ENCODE measurements around the gene POP4.

POP4 gene

DNA sequence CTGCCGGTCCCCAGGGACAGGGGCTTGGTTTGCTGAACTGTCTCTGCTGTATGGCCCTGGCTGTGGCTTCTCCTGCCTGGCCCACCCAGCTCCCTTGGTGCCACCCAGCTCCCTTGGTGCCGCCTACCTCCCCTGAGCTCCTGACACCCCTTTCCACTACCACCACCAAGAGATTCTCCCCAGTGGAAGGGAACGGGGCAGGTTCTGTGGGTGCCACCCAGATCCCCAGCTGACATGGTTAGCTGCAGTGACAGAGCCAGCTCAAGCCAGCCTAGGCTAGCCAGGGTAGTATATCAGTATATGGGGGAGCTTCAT, 28.5 kb upstream of the POP4 start:
- no peak for DNase-seq

DNA sequence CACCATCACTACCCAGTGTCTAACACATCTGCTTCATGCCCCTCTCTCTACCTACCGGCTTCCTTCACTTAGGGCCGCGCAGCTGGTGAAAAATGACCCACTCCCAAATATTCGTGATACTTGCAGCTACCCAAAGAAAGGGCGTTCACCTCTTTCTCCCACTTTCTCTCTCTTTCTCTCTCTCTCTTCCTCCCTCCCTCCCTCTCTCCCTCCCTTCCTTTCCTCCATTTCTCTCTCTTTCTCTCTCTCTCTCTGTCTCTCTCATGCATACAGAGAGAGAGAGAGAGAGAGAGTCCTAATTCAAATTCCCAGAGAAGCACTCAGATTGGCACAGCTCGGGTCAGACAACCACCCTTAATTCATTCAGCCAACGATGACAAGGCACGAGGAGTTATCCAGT, 27.7 kb upstream of the POP4 start:
- no peak for DNase-seq

DNA sequence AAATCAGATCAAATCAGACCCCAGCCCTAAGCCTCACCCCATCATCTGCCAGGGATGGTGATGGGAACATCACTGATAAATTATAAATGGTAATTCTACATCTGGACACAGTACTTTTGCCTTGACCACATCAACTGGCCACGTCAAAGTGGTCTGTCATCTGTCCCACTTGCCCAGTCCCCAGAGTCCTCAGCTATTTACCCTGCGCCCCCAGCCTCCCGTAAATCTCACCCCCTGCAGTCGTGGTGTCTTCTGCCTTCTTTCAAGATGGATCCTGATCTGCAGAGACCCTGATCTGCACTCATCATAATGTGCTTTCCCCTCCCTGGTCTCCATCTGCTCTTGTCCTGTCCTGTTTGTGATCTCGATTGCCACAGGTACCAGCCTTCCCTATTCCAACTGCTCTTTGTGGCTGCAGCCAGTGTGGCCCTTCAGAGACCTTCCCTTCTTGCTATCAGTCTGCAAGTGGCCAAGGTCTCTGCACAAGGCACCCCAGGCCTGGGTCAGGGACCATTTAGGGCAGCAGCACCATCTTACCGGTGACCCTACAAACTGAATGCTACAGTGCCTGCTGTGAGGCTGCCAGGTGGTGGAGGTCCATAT, 26.7 kb upstream of the POP4 start:
- no peak for DNase-seq

DNA sequence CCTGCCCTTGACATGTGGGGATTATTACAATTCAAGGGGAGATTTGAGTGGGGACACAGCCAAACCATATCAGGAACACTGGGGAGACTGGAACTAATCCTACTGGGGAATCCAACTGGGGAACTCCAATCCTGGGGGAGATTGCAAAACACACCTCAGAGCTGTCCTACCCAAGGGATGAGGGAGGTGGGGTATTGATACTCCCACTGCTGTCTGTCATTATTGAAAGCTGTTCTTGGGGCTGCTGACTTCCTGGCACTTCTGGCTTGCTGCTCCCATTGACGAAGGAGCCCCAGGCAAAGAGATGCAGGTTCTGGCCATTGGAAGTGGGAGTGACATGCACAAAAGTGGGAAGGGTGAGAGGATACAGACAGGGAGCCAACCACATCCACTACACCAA, 24.7 kb upstream of the POP4 start:
- DNase-seq: no peak

DNA sequence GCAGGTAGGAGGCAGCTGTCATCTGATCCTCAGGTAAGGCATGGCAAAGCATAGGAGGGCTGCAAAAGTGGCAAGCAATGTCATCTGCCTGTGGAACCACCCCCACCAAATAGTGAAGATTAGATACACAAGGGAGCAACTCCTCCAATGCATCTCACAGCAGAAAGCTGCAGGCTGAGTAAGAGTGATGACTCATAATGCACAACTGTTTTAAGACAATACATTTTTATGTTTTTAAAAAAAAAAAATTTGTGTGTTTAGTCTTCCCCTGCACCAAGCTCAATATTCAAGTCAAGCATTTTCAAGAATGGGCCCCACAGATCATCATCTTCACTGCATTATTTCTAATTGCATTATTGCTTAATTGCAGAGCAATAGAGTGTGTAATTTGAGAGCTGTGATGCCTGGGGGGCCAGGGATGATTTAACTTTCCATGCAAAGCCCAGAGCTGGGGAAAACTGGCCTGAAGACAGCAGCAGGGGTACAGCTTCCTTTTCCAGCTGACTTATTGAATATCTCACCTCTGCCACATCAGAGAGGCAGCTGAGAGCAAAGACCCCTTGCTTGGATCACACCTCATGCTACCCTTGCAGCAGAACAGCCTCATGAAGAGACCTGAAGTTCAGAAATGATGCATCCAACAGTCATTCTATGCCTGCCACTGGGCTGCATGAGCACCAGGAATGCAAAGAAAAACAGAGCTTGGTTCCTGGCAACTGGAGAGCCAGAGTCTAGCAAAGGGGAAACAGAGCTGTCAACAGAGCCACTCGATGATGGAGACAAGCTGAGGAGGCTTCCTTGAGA, 22.7 kb upstream of the POP4 start:
- no peak for DNase-seq

DNA sequence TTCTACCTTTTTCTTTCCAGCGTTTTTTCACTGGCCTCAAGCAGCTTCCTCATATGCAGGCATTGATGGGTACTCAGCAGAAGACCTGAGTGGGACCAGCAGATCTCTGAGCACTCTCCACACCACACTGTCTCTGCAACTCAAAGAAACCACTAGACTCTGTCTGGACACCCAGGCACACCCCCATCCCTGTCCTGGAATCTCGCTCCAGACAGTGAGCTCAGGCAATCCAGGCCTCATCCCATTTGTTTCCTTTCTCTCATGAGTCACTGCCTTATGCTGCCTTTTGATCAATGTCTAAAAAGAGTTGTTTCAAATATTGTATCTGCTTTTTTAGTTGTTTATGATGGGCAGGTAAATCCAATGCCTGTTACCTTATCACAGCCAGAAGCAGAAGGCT, 19.7 kb upstream of the POP4 start:
- no peak for DNase-seq

DNA sequence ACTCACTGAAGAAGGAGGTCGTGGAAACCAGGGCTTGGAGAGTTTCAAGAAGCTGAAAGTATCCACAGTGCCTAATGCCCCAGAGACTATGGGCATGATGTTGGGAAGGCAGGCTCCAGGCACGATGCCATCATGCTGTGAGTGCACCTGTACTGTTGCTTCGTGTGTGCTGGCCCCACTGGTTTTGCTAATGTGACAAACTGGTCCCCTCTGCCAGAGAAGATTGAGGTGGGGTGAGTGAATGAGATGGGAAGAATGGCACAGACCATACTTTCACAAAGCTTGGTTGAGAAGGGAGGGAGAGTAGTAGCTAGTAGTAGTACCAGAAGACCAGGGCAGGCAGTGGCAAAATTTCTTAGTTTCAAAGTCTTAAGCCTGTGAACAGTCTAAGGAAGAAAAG, 19.0 kb upstream of the POP4 start:
- DNase-seq: no peak

DNA sequence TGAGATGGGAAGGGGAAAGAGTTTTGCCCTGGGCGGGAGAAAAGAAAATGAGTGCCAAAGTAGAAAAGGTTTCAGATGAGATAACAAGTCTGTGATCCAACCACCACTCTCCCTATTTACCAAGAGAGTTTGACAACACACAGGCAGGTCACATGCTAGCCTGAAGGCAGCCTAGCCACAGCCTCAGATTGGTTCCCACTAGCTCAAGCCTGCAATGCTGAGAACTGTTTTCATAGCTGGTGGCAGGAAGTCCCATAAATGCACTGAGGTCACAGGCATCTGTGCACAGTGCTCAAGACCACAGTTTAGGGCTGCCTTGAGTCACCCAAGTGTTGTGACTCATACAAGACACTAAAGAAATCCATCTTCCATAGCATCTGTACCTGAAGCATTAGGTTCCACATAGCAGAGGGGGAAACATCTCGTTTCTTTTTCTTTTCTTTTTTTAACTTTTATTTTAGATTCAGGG, 18.5 kb upstream of the POP4 start:
- no peak for DNase-seq

DNA sequence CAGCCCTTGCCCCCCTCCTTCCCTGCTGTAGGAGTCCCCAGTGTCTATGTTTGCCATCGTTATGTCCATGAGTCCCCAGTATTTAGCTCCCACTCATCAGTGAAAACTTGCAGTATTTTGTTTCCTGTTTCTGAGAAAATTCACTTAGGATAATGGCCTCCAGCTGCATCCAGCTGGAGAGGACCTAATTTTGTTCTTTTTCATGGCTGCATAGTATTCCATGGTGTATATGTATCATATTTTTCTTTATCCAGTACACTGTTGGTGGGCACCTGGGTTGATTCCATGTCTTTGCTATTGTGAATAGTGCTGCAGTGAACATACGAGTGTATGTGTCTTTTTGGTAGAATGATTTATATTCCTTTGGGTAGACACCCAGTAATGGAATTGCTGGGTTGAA, 18.0 kb upstream of the POP4 start:
- DNase-seq: no peak

DNA sequence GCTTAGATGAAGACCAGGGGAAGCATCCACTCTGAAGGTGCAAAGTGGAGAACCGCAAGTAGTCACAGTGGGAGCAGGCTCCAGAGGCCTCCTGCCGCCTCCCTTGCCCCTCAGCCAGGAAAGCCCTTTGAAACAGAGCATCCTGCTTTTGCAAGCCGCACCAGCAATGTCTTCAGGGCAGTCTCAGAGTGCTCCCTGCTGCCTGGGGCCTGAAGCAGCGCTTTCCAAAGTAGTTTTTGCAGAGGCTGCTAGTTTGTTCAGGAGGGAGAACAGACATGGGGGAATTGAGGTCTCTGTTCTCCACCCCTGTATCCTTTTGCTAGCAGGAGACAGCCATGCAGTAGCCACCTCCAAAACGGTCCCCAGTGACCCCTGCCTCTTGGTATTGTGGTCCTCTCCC, 15.8 kb upstream of the POP4 start:
- no peak for DNase-seq

DNA sequence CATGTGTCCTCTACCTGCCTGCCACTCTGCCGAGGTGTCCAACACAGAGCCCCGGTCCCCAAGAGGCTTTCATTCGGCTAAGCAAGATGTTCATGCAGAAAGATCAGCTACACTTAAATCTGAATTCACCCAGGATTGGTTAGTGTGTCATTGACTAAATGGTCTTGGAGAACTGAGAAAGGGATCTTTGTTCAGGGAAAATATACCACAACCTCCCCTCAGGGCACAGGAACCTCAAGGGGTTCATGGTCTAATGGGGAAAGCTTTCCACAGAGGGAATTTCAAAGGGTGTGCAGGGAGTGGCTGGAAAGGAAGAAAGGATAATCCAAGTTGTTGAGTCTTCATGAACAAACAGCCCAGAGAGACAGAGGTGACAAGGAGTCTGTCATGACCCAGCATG, 14.4 kb upstream of the POP4 start:
- no peak for DNase-seq

DNA sequence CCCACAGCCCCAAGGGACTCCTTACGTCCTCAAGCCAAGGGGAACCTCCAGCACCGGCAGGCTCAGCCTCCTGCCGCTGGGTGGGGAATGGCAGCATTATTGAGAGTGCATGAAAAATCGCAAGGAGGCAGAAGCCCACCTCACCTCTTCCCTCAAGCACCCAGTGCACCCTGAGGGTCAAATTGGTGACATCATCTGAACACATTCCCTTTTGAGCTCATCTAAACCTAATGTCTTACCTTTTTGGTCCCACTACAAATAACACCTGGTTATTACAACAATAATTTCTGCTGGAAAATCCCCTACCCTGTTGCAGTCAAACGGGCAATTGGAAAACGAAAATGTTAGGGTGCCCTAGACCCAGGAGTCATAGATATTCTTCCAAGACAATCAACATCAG, 12.2 kb upstream of the POP4 start:
- DNase-seq: no peak

DNA sequence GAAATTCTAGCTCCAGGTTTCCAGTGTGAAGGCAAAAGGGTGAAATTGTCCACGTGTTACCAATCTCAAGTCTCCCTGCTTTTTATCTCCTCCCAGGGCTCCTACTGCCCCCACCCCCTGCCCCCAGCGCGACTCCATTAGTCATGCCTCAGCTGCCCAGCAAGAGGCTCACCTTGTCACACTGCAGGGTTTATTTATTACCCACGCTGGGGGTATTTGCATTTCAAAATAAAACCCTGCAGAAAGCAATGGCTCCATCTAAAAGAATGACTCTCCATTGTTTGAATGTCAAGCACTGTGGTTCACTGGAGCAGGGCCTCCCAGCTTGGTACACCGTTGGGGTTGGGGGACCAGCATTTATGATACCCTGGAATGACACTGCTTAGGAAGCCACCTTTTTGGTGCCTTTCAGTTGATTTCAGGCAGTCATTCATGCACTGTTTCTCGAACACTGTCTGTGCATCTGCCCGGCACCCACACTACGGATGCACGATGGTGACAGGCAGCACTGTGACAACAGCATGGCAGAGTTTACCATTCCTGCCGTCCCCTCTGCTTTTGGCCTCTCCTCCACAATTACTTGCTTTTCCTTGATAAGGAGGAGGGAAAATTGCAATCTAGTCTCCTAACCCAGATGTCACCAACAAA, 9.9 kb upstream of the POP4 start:
- no peak for DNase-seq

DNA sequence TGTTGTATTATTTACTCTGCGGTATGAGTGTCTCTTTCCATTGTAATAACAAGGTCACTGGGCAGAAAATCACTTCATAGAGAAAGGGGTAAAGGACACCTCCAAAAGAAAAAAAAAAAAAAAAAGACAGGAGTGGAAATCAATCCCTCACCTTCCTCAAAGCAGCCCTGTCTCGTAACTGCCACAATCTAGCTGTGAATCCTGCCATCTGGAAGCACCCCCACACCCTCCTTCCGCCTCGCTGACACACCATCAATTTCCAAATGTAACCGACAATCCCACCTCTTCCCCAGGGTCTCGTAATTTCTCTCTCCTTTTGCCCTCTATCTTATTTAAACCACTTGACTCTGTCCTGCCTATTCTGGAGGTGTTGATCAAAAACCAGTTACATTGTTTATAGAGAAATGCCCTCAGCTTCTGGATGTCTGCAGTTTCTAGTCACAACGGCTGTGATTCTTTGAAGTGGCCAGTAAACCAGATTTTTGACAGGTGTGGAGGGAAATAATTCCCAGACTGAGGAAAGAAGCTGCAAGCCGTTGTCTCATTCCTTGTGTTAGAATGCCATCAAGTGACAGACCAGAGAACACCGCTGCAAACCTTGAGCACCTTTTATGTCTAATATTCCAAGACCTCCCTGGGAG, 9.1 kb upstream of the POP4 start:
- DNase-seq: peak; percentile 43

DNA sequence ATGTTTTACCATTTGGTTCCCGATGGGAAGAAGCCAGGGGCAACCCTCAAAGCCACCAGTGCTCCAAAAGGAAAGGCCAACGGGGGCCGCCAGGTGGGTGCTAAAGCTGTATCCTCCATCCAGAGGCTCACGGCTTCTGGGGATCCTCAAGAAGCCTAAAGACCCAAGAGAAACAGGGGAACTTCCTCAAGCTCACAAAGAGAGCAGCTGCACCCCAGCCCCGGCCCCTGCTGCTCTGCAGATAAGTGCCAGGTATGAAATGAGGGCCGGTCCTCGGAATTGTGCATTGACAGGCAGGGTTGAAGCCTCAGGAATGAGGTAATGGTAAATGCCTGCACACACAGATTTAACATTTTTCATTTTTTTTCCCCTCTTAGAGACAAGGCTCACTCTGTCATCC, 8.0 kb upstream of the POP4 start:
- no peak for DNase-seq

DNA sequence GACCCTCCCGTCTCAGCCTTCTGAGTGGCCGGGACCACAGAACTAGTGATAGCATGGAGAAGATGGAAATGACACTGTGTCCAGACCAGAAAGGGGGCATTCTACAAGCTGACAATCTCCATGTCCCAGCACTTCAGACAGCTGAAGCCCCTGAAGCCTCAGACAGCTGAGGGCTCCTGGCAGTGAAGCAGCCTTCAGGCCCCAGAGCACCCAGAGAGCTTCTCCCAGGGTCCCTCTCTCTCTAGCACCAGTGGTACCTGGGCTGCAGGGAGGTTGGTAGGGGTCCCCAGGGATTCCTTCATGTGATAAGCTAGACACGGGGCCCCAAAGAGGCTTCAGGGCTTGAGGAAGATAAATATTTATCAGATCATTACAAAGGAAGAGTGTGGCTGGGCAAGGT, 7.6 kb upstream of the POP4 start:
- DNase-seq: no peak

DNA sequence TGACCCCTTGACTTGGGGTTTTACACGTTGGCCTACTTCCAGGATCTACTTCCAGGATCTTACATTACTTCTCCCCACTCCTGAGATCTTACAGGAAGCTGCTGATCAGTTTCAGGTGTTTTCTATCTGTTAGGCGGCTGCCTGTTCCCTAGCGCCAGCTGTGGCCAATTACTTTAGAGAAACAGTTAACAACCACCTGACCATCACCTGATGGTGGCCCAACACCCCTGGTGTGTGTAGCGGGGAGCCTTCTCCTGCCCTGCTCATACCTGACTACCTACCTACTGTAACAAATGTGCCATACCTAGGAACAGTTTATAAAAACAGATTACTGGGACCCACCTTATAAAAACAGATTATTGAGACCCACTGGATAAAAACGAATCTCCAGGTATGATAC, 2.8 kb upstream of the POP4 start:
- no peak for DNase-seq

DNA sequence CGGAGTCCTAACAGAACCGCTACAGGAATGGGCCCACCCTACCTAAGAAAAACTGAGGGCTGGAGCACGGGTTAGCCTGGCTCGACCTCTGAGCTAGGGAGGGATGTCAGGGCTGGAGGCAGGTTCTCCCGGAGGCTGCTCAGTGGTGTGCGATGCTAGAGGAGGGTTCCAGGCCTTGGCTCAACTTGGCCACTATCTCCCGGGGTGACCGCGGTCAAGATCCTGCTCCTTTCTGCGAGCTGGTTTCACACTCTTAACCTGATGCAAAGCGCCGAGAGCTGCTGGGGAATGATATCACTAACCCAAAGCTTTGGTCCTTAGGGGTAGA, 301 bp downstream of the POP4 start:
- DNase-seq: no peak

DNA sequence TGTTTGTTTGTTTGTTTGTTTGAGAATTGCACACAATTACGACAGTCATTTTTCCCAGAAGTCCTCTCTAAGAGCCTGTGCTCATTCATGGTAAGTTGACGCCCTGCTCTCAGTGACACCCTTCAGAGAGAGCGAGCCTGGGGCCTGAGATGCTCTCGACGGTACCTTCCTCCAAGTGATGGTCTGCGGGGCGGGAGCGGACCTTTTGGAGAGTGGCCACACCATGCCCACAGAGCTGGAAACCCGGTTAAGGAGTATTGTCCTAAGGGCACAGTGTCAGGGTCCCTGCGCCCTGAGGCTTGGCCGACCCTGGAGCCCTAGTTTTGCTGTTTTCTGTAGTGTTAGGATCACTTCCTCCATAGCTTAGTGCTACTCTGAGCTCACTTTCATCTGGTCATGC, 3.6 kb downstream of the POP4 start:
- no peak for DNase-seq

DNA sequence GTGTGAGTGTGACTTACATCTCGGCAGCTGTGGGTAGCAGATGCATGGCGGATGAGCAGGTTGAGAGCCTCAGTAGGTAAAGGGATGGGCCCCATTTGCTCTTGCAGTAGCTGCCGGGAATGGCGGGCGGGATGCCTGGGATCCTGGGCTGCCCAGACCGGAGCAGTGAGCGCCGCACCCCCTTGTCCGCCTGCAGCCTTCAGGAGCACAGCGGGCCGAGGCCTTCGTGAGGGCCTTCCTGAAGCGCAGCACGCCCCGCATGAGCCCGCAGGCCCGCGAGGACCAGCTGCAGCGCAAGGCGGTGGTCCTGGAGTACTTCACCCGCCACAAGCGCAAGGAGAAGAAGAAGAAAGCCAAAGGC, 4.1 kb downstream of the POP4 start:
- no peak for DNase-seq

DNA sequence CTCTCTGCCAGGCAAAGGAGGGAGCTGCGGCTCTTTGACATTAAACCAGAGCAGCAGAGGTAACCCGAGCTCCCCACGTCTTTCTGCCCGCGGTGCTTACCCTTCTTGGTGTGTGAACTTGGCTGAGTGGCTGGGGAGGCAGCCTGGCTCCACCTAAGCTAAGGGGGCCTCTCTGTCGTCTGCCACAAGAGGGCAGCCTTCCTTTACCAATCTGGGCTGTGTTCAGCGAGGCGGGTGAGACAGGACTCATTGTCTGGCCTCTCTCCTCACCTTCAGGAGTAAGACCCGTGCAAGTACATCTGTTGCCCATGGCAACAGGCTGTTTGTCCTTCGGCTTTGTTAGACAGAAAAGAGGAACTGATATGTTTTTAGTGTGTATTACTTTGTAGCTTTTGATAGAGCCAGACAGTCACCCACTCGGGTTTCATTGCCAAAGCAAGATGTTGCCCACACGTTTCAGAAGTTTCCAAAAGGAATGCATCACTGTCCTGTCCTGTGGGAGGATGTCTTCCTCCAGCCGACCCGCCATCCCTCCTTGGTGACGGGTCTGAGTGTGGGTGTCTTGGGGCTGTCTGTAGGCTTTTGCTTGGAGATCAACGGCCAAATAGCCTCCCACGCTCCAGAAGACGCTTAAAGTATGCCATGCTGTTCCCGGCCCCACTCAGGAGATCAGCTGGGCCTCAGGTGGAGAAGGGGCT, 4.6 kb downstream of the POP4 start:
- peak; percentile 92 for DNase-seq

DNA sequence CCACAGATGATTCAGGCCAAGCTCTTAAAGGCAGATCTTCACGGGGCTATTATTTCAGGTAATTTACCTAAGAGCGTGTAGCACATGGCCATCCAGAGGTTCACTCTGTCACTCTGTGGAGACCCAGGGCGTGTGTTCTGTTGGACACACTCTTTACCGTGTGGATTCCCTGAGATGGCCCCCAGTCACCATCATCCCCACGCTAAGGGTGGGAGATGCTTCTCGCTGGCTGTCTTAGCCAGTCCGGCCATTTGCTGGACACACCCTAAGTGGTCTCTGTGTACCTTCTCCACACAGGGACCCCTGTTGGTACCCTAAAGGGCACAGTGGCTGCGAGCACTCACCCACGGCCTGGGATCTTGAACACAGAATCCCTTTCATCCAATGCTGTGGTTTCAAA, 6.0 kb downstream of the POP4 start:
- DNase-seq: no peak

DNA sequence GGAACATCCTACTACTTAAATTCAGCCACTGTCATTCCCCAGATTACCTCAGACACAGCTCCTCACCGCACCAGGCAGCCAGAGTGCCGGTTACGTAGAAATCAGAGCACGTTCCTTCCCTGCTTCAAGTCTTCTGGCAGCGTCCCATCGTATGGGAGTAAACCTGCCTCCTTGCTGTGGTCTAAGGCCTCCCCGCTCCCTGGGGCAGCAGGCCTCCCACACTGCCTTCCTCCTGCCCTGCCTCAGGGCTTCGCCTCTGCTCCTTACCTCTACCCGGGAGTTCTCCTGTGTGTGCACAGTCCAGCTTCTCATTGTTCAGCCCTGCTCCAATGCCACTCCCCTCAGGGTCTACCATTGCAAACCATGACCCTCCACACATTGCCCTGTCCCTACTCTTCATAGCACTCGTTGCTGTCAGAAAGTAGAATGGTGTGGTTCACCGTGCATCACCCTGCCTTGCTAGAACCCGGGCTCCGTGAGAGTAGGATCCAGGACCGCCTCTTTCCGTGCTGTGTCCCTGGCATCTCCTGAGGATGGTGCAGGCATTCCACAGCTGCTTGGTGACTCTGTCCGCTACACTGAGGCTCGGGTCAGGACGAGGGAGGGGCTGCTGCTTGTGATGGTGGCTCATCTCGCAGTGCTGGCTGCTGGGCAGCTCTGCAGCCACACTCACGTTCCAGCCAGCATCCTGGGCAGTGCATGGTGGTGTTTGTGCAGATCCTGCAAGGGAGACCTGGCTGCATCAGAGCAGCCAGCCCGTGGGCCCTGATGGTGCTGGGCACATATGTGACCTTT, 6.9 kb downstream of the POP4 start:
- no peak for DNase-seq
